GM18870 (cell line): Measurements from ENCODE around the gene MT1E.
"Not testable (repeated sequence)": the region's sequence is repeated elsewhere in the genome, so short reads cannot be mapped to it uniquely, and the experiment has no call there.

ENCODE experiments used
- ATAC-seq: cut with Tn5 transposase; IDR thresholded peaks from one replicate; pipeline ENCODE4 v1.9.1; 2021; ENCODE audit warnings: moderate library complexity; ENCODE audit not compliant: unreplicated experiment

Gene MT1E

GRCh38 chr16:56625140-56625942, at the start of gene MT1E:
Gene MT1E (plus strand): TSS chr16:56625781. CDS start chr16:56625852, 71 bp downstream.
- ATAC-seq: no peak

GRCh38 chr16:56576585-56577299, 48.8 kb upstream of the MT1E start:
- ATAC-seq: peak; percentile 57

DNA sequence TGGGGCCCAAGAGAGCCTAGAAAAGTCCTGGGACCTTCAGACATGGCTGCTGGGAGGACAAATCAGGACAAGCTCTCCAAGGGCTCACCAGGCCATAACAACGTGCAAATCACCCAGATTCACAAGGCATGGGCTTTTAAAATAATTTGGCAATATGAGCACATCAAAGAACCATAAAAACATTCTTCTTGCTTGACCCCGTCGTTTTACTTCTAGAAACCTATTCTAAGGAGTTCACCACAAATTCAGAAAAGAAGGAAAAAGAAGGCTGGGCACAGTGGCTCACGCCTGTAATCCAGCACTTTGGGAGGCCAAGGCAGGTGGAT, 48.3 kb upstream of the MT1E start:
- ATAC-seq: no peak

GRCh38 chr16:56580391-56581048, 45.1 kb upstream of the MT1E start:
- no peak for ATAC-seq

- not testable (repeated sequence) for ATAC-seq
Observed at GRCh38 chr16:56582911-56583310, 42.7 kb upstream of the MT1E start.

GRCh38 chr16:56583351-56584168, 42.0 kb upstream of the MT1E start:
- ATAC-seq: no peak

GRCh38 chr16:56584276-56584675, 41.3 kb upstream of the MT1E start:
- no peak for ATAC-seq

DNA sequence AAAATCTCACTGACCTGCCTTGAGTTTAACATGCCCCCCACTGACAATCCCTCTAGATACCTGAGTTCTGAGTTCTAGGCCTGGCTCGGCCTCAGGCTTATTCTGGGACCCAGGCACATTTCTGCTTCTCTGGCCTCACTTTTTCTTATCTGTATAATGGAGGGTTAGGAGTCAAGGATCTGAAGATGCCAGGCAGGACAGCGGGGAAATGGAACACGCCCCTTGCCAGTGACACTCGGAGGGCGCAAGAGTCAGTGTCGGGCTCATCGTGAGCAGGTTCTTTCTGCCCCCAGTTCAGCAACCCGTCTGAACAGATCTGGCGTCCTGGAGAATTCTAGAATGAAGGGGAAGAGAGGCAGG, 36.8 kb upstream of the MT1E start:
- no peak for ATAC-seq

- ATAC-seq: no peak
Observed at GRCh38 chr16:56589141-56590039, 36.2 kb upstream of the MT1E start, which contains the start of gene MT3. Gene MT3 (plus strand): TSS chr16:56589528. CDS start chr16:56589591, 63 bp downstream.

DNA sequence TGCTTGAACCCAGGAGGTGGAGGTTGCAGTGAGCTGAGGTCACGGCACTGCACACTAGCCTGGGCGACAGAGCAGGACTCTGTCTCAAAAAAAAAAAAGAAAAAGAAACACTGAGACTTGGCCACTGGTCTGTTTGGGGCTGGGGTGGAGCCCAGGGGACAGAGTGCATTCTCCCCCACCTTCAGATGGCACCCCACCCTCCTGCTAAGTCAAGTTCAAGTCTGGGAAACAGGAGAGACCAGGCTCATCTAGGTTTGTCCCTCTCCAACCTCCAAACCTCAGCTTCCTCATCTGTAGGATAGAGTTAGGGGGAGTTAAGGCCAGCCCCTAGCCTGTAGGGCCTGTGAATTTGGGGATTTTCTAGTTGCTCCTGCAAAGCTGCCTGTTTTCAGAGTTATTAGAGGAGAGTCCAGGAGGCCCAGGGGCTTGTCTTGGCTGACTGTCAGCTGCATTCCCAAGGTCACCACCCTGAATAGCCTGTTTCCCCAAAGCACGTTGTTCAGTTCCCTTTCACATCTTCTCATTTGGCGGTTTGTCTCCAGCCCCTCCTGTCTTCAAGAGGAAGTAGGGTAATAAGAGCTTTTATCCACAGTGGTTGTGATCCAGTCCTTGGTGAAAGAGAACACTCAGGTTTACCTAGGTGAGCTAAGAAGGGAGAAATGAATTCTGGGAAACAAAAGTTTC, 34.1 kb upstream of the MT1E start:
- no peak for ATAC-seq

- ATAC-seq: no peak
Observed at GRCh38 chr16:56593573-56594291, 31.8 kb upstream of the MT1E start.

- ATAC-seq: no peak
Observed at GRCh38 chr16:56594292-56594619, 31.3 kb upstream of the MT1E start.

- ATAC-seq: no peak
Observed at GRCh38 chr16:56600398-56600999, 25.1 kb upstream of the MT1E start.

GRCh38 chr16:56601325-56601724, 24.3 kb upstream of the MT1E start:
- ATAC-seq: no peak

DNA sequence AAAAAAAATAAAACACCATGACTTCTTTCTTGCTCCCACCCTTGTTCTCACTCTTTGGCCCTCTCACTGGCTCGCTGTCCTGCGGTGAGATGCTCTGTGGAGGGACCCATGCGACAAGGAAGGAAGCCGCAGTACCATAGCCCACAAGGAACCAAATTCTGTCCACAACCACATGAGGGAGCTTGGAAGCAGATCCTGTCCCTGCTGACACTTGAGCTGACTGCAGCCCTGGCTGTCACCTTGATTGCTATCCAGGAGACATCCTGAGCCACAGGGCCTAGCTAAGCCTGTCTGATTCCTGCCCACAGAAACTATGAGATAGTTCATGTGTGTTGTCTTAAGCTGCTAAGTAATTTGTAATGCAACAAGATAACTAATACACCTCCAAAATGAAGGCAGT, 22.0 kb upstream of the MT1E start:
- no peak for ATAC-seq

GRCh38 chr16:56604966-56605365, 20.6 kb upstream of the MT1E start:
- ATAC-seq: no peak

DNA sequence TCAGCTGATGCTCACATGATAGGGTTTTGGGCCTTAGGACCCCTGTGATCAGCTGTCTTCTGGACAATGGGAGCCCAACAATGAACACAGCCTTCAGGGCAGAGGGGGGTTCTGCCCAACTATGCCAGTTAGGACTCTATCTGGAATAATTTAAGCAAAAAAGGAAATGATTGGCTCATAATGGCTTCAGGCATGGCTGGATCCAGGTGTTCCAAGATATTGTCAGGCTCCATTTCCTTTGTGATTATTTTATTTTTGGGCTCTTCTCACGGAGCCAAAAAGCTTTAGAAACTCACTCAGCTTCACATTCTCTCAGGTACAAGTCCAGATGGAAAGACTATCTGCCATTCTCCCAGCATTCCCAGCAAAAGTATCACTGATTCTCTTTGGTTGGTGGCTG, 20.1 kb upstream of the MT1E start:
- no peak for ATAC-seq

DNA sequence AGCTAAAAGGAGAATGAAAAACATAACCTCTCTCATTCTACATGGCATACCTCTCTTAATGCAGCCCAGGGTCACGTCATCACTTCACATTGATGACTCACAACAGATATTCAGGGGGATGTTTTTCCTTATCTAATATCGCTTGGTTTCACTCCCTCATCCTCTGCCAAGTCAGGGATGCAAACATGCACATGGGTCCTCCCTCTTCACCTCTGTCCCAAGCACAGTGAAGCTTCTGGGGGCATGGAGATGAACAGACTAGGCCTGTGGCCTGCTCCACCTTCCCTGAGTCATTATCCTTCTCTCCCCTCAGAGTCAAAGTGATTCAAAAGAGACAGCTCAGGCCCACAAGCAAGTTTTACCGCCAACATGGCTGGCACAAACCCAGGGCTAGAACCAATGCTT, 19.5 kb upstream of the MT1E start:
- ATAC-seq: no peak
